ENCODE measurements around the gene S100A12.

DNA sequence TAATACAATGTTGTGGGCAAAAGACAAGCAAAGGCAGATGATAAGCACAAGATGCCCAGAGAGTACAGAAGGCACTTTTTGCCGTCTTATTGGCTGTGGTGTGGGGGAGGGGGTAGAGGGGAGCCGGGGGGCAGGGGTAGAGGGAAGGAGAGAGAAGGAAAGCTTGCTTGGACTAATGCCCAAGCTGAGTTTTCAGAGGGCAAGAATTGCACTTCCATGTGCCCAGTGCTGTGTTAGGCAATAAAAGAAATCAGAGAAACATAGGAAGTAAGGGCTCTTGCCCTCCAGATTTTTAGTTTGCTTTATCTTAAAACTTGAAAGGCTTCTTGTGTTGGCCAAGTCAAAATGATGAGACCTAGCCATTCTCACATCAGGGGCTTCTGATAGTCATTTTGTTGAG is 8.3 kb downstream of the S100A12 start:
- TF ChIP-seq POLR2A (IDR thresholded peaks at IDR 0.05) (no peak), EP300 (IDR thresholded peaks at IDR 0.05) (no peak)
- TF ChIP-seq, protein P1, sequence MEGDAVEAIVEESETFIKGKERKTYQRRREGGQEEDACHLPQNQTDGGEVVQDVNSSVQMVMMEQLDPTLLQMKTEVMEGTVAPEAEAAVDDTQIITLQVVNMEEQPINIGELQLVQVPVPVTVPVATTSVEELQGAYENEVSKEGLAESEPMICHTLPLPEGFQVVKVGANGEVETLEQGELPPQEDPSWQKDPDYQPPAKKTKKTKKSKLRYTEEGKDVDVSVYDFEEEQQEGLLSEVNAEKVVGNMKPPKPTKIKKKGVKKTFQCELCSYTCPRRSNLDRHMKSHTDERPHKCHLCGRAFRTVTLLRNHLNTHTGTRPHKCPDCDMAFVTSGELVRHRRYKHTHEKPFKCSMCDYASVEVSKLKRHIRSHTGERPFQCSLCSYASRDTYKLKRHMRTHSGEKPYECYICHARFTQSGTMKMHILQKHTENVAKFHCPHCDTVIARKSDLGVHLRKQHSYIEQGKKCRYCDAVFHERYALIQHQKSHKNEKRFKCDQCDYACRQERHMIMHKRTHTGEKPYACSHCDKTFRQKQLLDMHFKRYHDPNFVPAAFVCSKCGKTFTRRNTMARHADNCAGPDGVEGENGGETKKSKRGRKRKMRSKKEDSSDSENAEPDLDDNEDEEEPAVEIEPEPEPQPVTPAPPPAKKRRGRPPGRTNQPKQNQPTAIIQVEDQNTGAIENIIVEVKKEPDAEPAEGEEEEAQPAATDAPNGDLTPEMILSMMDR (IDR thresholded peaks at IDR 0.05), result no peak
